ENCODE data around the gene RIT2.

RIT2 gene

GRCh38 chr18:43115076-43115921 is at the start of gene RIT2:
RIT2 (minus strand) TSS chr18:43115685.
- DNase-seq (ENCODE audit: low read depth in 1 of 2, low spot score in 1 of 2): no peak

DNA sequence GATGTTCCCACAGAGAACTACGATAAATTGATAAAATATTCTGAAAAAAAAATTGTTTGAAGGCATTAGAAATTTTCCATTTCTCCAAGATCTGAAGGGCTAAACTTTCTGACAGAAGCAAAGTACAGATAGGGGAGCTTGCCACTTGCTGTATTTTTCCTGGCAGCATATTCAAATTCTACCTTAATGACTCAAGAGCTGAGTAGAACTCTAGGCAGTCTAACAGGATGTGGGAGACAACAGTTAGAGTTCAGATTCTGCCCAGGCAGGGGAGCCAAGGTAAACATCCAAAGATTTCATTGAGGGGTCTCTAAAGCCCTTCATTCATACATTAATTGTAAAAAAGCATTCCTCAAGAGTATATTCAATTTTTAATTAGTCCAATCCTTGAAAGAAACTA is 46.0 kb upstream of the RIT2 start:
- no peak for DNase-seq (ENCODE audit: low read depth in 1 of 2, low spot score in 1 of 2)

- DNase-seq (ENCODE audit: low read depth in 1 of 2, low spot score in 1 of 2): no peak
Measured at GRCh38 chr18:43160509-43160908, 45.0 kb upstream of the RIT2 start.

DNA sequence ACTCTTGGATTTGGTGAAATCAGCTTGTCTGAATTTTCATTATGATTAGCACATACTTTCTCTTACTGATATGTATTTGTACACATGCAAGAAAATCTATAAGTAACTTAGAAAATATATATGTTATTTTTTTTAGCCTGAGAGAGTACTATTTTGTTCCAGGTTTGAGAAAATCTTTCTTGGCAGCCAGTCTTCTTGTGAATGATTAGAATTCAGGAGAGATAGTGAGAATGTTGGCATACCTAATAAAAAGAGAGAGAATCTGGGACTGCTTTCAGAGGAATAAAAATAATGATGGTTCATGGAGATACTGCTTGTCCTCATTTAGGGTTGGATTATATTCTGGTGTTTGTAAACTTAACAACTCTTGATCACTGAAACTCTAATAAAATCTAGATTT is 44.4 kb upstream of the RIT2 start:
- no peak for DNase-seq (ENCODE audit: low read depth in 1 of 2, low spot score in 1 of 2)

GRCh38 chr18:43159086-43159770 is 43.7 kb upstream of the RIT2 start:
- no peak for DNase-seq (ENCODE audit: low read depth in 1 of 2, low spot score in 1 of 2)

GRCh38 chr18:43158381-43158780 is 42.9 kb upstream of the RIT2 start:
- no peak for DNase-seq (ENCODE audit: low read depth in 1 of 2, low spot score in 1 of 2)

DNA sequence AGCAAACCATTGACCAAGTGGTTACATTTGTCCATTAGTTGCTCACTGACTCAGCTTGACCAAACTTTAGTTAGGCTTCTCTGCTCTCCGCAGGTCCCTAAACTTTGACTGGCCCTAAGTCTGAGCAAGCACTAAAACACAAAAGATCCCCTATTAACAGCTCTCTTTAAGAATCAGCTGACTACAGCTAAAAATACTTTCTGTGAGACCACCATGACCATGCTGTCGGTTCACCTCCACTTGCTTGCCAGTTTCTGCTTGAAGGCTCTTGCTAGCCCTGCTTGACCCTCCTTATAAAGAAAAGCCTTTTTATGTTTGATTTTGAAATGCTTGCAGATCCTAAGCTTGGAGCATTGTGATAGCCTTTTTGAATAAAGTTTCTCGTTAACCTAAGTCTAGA is 40.4 kb upstream of the RIT2 start:
- no peak for DNase-seq (ENCODE audit: low read depth in 1 of 2, low spot score in 1 of 2)

- DNase-seq (ENCODE audit: low read depth in 1 of 2, low spot score in 1 of 2): no peak
Measured at GRCh38 chr18:43148231-43148630, 32.7 kb upstream of the RIT2 start.

DNA sequence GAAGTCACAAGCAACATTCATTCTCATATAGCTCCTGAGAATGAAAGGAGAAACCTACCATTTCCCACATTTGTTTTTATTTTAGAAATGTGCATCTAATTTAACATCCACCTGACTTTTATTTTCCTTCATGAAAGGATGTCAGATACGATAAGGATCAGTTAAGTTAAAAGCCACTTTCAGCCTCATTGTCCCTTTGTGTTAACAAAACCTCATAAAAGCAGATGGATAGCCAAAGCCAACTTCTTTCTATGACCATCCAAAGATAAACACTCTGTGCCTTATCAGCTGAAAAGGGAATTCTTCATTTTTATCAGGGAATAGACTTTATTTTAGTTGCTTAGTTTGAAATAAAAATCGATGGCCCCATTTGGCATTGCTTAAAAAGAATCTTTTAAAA is 25.7 kb upstream of the RIT2 start:
- DNase-seq (ENCODE audit: low read depth in 1 of 2, low spot score in 1 of 2): no peak

- no peak for DNase-seq (ENCODE audit: low read depth in 1 of 2, low spot score in 1 of 2)
Measured at GRCh38 chr18:43139288-43139946, 23.9 kb upstream of the RIT2 start.

GRCh38 chr18:43134876-43135275 is 19.4 kb upstream of the RIT2 start:
- DNase-seq (ENCODE audit: low read depth in 1 of 2, low spot score in 1 of 2): no peak

GRCh38 chr18:43130716-43131260 is 15.3 kb upstream of the RIT2 start:
- no peak for DNase-seq (ENCODE audit: low read depth in 1 of 2, low spot score in 1 of 2)

DNA sequence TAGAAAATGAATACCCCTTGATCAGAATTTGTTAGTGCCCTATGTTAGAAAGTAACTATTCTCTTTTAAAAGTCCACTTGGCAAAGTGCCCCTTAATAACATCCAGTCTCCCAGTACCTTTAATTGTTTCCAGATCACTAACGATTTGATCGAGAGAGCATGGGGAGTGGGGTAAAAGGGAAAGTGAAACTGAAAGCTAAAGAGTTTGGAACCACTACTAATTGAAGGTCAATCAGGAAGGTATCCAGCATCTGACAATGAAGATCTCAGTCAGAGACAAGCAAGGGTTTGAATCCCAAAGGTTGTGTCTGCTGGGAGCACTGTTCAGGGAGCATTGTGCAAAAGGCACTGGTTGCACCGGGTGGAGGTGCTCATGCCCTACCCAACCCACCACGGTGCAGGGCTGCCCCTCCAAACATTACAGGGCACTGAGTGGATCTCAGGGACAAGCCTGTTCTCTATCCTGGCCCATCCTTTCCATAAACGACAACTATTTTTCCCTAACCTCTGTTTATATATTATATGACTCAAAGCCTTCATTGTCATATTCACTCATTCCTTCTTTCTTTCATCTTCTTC is 14.6 kb upstream of the RIT2 start:
- no peak for DNase-seq (ENCODE audit: low read depth in 1 of 2, low spot score in 1 of 2)

- DNase-seq (ENCODE audit: low read depth in 1 of 2, low spot score in 1 of 2): no peak
Measured at GRCh38 chr18:43125471-43125870, 10.0 kb upstream of the RIT2 start.

DNA sequence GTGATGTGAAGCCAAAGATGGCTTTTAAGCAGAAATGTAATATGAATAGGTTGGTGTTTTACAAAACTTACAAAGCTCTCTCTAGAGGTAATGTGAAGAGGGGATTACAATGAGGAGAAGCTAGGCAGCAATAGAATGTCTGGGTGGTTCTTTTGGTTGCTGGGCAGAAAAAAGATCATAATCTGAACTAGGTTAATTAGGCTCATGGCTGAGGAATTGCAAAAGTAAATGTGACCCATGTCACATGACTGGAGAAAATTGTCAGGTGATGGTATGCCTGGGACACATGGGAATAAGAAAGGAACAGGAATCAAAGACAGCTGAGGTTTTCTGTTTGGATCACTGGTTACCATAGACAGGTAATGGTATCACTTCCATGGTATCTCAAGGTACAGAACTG is 7.5 kb upstream of the RIT2 start:
- DNase-seq (ENCODE audit: low read depth in 1 of 2, low spot score in 1 of 2): no peak

DNA sequence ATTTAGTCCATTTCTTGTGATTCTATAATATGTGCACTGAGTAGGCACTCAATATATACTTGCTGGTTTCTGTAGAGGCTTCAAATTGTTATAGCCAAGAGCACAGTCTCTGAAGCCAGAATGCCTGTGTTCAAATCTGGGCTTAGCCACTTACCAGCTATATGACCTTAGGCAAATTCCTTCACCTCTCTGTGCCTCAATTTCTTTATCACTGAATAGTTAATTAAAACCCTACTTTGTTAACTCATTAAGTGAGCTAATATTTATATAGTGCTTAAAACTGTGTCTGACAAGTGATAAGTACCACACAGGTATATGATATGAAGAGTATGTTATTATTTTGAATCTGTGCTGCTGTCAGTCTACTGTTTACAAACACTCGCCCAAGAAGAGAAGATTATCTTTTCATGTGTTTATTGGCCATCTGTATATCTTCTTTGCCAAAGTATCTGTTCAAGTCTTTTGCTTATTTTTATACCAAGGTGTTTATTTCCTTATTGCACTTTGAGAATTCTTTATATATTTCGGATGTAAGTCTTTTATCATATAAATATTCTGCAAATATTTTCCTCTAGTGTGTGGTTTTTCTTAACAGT is 1.3 kb upstream of the RIT2 start:
- DNase-seq (ENCODE audit: low read depth in 1 of 2, low spot score in 1 of 2): no peak

GRCh38 chr18:43113220-43113895 is 2.1 kb downstream of the RIT2 start:
- no peak for DNase-seq (ENCODE audit: low read depth in 1 of 2, low spot score in 1 of 2)

DNA sequence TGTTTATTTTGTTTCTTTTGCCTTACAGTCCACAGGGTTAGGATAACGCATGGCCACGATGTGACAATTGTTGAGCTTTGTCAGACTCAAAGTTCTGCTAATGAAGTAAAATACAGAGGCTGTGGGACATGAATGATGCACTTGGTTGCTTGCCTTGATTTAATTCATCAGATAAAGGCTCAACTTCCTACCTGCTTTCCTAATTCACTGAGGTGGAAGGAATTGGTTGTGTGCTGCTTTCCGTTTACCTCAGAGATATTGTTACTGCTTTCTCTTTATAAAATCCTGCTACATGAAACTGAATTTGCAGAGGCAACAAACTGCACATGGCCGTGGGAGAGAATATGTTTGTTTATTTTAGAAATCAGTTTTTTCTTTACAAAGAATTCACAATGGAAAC is 6.6 kb downstream of the RIT2 start:
- no peak for DNase-seq (ENCODE audit: low read depth in 1 of 2, low spot score in 1 of 2)

DNA sequence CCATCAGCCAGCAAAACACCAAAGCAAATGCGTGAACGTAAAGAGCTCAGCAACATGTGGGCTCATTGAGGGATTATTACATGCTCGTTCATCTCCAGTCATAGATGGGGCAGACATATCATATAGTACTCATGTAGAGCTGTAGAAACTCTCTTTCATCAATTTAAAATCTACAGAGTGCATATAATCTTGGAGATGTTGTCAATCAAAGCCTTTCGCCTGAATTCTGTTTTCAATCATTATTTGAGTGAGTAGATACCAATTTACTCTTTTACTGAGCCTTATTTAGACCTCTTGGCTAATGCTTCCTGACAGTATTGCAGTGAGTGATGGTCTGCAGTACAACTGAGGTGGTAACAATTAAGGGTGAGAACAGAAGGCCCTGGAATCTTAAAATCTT is 7.0 kb downstream of the RIT2 start:
- no peak for DNase-seq (ENCODE audit: low read depth in 1 of 2, low spot score in 1 of 2)

- DNase-seq (ENCODE audit: low read depth in 1 of 2, low spot score in 1 of 2): no peak
Measured at GRCh38 chr18:43093646-43094045, 21.8 kb downstream of the RIT2 start.

- DNase-seq (ENCODE audit: low read depth in 1 of 2, low spot score in 1 of 2): no peak
Measured at GRCh38 chr18:43092539-43092938, 22.9 kb downstream of the RIT2 start.

Data from stimulated activated CD4-positive, alpha-beta T cell treated with anti-CD3 and anti-CD28 coated beads, Interleukin-15, amount 100 ng/mL, for 1 hour (primary cell).